GM23248 (cell line): ENCODE results near the gene PSD4.

ENCODE experiments used
- EZH2 ChIP-seq: fragments of 200-600 bp; sonication (generic); IDR thresholded peaks from 2 replicates; pipeline ENCODE4 v1.6.1; 2018; ENCODE audit warnings: antibody characterized with exemption, mild to moderate bottlenecking; ENCODE audit not compliant: insufficient read depth, poor library complexity, severe bottlenecking
- EZH2phosphoT487 ChIP-seq: fragments of 200-600 bp; sonication (generic); IDR thresholded peaks from 2 replicates; pipeline ENCODE4 v1.6.1; 2018; ENCODE audit warnings: antibody characterized with exemption, moderate library complexity, mild to moderate bottlenecking, low read depth; ENCODE audit not compliant: insufficient read depth

DNA sequence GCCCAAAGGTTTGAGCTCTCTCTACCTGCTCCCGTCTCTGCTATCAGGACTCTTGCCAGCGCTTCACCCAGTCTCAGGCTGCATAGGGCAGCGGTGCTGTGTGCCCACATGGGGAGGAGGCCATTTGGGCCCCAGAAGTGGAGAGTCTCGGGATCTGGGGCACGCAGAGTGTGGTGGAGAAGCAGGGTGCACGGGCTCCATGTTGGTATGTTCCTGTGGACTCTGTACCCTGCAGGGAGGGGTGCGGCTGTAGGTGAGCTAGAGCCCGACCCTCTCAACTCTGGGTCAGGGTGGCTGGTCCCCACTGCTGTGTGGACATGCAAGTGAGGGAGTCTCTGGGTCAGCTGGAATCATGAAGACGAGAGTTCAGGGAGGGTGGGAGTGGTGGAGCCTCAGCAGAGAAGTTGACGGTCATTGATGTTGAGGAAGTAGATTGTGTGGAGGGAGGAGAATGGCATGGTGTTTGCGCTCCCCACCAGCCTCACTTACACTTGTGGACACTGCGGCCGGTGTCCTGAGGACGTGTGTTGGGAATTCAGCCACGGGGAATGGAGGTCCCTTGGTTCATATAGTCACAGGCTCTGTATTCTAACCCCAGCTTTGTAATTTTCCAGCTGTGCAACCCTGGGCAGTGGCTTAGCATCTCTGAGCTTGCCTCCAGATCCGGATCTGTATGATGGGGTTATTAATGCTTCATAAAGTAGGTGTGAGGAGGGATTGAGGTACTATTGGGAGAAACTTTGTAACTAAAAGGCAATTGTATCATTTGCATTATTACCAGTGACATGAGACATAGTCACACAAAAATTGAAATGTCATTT is 840 bp upstream of the PSD4 start:
- no peak for TF ChIP-seq EZH2
- TF ChIP-seq EZH2phosphoT487, result no peak
